Measurements from ENCODE around the gene SDF2. TPM values are rescaled to one million over a fixed set of nuclear protein-coding genes. Genes with fewer than 3 reads are reported as not detected.

The SDF2 gene
- total RNA-seq, 4 donors from 2014 or later: 26.7 to 45.3 (median 32.4) TPM

DNA sequence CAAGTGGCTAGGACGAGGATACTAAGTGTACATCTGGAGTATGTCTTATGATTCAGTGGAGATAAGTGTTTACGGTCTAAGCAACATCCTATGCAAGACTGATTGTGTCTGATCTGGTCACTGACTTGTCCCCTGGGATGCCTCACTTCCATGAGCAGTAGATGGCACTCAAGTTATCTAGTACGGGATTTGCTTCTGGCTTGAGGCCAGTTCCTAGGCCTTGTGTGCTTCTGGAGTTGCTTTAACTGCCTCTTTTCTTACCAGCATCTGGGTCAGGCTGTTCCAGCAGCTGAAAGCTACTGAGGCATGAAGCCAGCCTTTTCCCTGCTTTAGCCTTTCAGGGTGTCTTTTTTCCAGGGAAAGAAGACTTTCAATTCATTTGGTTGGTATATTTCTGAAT is 23.3 kb upstream of the SDF2 start:
- Histone ChIP-seq H3K36me3 (peaks cover 10 to 100% (median 66%) of the 10 kb centered on the region in 3 donors), H3K27me3 (no peaks in the 10 kb centered on the region), H3K27ac (no peak overlapping the region), H3K4me1 (no peaks in the 10 kb centered on the region), H3K4me3 (no peak overlapping the region), H3K9me3 (no peaks in the 10 kb centered on the region)
- peak in 1 of 2 donors; percentile 34 for TF ChIP-seq EP300 (IDR thresholded peaks at IDR 0.05)
- TF ChIP-seq, protein P1, sequence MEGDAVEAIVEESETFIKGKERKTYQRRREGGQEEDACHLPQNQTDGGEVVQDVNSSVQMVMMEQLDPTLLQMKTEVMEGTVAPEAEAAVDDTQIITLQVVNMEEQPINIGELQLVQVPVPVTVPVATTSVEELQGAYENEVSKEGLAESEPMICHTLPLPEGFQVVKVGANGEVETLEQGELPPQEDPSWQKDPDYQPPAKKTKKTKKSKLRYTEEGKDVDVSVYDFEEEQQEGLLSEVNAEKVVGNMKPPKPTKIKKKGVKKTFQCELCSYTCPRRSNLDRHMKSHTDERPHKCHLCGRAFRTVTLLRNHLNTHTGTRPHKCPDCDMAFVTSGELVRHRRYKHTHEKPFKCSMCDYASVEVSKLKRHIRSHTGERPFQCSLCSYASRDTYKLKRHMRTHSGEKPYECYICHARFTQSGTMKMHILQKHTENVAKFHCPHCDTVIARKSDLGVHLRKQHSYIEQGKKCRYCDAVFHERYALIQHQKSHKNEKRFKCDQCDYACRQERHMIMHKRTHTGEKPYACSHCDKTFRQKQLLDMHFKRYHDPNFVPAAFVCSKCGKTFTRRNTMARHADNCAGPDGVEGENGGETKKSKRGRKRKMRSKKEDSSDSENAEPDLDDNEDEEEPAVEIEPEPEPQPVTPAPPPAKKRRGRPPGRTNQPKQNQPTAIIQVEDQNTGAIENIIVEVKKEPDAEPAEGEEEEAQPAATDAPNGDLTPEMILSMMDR (IDR thresholded peaks at IDR 0.05): no peak
- TF ChIP-seq POLR2A (IDR thresholded peaks at IDR 0.05): no peak
- 41 to 48% methylated on average over 3 of the region's 3 CpGs for WGBS, 2 donors
- DNase-seq (ENCODE audit: low spot score in 2 of 2): peak in 1 of 2 donors; percentile 23

DNA sequence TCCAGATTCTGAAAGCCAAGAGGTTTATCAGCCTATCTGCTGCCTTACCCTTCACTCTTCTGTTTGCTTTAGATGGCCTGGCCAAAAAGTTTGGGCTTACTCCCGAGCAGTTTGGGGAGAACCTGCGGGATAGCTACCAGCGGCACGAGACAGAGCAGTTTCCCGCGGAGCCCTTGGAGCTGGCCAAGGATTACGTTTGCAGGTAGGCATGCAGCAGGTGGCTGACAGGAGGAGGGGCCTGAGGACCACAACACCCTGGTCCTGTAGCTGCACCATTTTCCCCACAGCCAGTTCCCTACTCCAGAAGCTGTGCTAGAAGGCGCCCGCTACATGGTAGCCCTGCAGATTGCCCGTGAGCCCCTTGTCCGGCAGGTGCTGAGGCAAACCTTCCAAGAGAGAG is 20.9 kb upstream of the SDF2 start:
- no peak for DNase-seq (ENCODE audit: low spot score in 2 of 2)

DNA sequence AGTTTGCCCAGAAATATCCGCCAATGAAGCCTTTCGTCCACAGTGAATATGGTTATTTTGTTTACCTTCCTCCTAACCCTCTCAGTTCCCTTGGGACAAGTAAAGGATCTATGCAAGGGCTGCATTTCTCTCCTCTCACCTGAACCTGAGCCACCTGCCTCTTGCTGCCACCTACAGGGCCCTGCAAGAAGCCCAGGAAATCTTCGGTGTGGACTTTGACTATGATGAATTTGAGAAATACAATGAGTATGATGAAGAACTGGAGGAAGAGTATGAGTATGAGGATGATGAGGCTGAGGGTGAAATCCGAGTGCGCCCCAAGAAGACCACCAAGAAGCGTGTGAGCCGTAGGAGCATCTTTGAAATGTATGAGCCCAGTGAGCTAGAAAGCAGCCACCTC is 14.3 kb upstream of the SDF2 start:
- Histone ChIP-seq H3K36me3 (peaks cover 4 to 99% (median 82%) of the 10 kb centered on the region in 3 donors), H3K4me3 (no peak overlapping the region), H3K9me3 (no peaks in the 10 kb centered on the region), H3K4me1 (no peaks in the 10 kb centered on the region), H3K27ac (no peak overlapping the region), H3K27me3 (no peaks in the 10 kb centered on the region)
- TF ChIP-seq, protein P1 (IDR thresholded peaks at IDR 0.05): peak in 1 of 5 experiments; percentile 19
- TF ChIP-seq EP300 (IDR thresholded peaks at IDR 0.05) (no peak), POLR2A (IDR thresholded peaks at IDR 0.05) (no peak)
- no peak for DNase-seq (ENCODE audit: low spot score in 2 of 2)
- 84 to 86% methylated on average over 7 of the region's 7 CpGs for WGBS, 2 donors

More for the DNA sequence above, 20.9 kb upstream of the SDF2 start:
- Histone ChIP-seq H3K27ac (no peak overlapping the region), H3K9me3 (no peaks in the 10 kb centered on the region), H3K4me3 (no peak overlapping the region), H3K27me3 (no peaks in the 10 kb centered on the region), H3K4me1 (no peaks in the 10 kb centered on the region), H3K36me3 (peaks cover 4 to 100% (median 68%) of the 10 kb centered on the region in 3 donors)
- TF ChIP-seq EP300 (IDR thresholded peaks at IDR 0.05) (no peak), POLR2A (IDR thresholded peaks at IDR 0.05) (no peak)
- TF ChIP-seq, protein P1 (IDR thresholded peaks at IDR 0.05): no peak
- 87 to 93% methylated on average over 6 to 11 of the region's 11 CpGs for WGBS, 2 donors

DNA sequence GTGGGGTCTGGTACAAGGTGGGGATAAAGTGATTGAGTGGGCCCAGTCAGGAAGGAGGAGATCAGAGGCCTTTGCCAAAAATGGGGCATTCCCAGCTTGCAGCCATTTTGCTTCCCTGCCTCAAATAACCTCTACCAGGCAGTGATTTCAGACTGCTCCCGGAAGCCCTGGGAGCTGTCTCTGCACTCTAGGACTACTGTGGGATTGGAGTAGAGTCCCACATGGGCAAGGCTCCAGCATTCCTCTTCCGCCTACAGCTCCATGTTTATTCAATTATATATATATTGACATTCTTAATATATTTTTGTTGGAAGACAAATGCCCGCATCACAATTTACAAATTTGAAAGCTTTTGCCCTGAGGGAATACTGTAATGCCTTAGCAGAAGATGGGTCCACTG is 13.8 kb upstream of the SDF2 start:
- H3K27me3 ChIP-seq: no peaks in the 10 kb centered on the region
- no peak for DNase-seq (ENCODE audit: low spot score in 2 of 2)
- H3K4me3 ChIP-seq: no peak overlapping the region
- H3K36me3 ChIP-seq: peaks cover 4 to 99% (median 79%) of the 10 kb centered on the region in 3 donors
- H3K9me3 ChIP-seq: no peaks in the 10 kb centered on the region
- no peaks in the 10 kb centered on the region for H3K4me1 ChIP-seq
- WGBS, 2 donors: 54 to 55% methylated on average over 3 of the region's 3 CpGs
- TF ChIP-seq EP300 (IDR thresholded peaks at IDR 0.05) (no peak), POLR2A (IDR thresholded peaks at IDR 0.05) (no peak)
- TF ChIP-seq, protein P1 (IDR thresholded peaks at IDR 0.05): no peak
- H3K27ac ChIP-seq: no peak overlapping the region

DNA sequence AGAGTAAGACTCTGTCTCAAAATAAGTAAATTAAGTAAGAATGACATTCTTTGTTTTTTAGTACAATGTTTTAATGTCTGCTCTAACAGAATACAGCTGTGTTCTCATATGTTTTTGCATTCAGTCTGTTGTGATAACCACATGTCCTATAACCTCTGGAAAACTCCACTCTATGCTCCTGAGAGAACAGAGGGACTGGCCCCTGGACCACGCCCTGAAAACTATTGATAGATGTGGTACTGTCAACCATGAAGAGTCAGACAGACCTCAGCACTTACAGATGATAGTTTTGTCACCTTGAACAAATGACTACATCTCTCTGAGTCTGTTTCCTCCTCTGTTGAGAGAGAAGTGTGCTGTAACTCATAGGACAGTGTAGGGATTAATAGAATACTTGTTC is 8.2 kb upstream of the SDF2 start:
- H3K4me1 ChIP-seq: peaks cover 0 to 32% (median 2%) of the 10 kb centered on the region in 4 donors
- no peaks in the 10 kb centered on the region for H3K9me3 ChIP-seq
- no peaks in the 10 kb centered on the region for H3K27me3 ChIP-seq
- TF ChIP-seq POLR2A (IDR thresholded peaks at IDR 0.05) (no peak), EP300 (IDR thresholded peaks at IDR 0.05) (no peak)
- TF ChIP-seq, protein P1 (IDR thresholded peaks at IDR 0.05): no peak
- no peak for DNase-seq (ENCODE audit: low spot score in 2 of 2)
- H3K4me3 ChIP-seq: no peak overlapping the region
- H3K27ac ChIP-seq: no peak overlapping the region
- WGBS, 2 donors: 80 to 86% methylated on average over 1 of the region's 1 CpG
- H3K36me3 ChIP-seq: peaks cover 0 to 81% (median 30%) of the 10 kb centered on the region in 3 donors
